Left kidney (tissue), 2 donors: ENCODE measurements around the gene CORO2A. TPM values are rescaled to one million over a fixed set of nuclear protein-coding genes. Genes with fewer than 3 reads are reported as not detected.

Source experiments
- DNase-seq: peaks from one replicate; pipeline ENCODE4 v3.0.0-alpha.2; 2013
- polyA plus RNA-seq: library from polyadenylated mRNA; unstranded; fragments of 120-200 nt; gene quantifications from one replicate; pipeline ENCODE4 v1.2.1, GENCODE V29; 2013; ENCODE audit not compliant: insufficient read length

The CORO2A gene
- polyA plus RNA-seq, 1 donor: 2.2 TPM

DNA sequence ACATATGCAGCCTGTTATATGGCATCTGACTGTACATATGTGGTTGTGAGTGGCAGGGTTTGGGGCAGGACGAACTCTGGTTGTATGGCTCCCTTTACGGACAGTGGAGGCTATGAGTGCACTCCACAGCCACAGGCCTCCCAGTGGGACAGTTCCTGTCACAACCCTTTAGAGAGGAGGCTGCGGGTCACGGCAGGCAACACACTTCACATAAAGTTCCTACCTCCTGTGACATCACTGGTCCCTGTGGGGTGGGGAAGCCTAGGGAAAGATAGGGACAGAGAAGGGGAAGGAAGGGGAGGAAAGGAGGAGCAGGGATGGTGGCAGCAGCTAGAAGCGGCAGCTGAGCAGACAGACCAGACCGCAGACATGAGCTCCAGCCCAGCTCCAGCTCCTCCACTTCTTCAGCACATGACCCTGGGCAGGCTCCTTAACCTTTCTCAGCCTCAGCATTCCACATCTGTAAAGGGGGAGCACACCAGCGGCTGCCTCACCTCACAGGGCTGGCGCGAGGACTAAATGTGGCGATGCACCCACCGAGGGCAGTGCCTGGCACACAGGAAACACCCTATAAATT lies 27.4 kb upstream of the CORO2A start:
- no peak for DNase-seq

DNA sequence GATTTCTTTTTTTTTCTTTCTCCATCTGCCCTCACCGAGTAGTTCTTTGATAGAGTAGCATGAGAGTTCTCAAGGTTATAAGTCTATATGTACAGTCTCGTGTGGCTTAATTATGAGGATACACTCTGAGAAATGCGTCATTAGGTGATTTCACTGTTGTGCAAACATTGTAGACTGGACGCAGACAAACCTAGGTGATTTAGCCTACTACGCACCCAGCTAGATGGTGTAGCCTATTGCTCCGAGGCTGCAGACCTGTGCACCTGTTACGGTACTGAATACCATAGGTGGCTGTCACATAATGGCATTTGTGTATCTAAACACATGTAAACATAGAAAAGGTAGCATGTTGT lies 26.9 kb upstream of the CORO2A start:
- no peak for DNase-seq

DNA sequence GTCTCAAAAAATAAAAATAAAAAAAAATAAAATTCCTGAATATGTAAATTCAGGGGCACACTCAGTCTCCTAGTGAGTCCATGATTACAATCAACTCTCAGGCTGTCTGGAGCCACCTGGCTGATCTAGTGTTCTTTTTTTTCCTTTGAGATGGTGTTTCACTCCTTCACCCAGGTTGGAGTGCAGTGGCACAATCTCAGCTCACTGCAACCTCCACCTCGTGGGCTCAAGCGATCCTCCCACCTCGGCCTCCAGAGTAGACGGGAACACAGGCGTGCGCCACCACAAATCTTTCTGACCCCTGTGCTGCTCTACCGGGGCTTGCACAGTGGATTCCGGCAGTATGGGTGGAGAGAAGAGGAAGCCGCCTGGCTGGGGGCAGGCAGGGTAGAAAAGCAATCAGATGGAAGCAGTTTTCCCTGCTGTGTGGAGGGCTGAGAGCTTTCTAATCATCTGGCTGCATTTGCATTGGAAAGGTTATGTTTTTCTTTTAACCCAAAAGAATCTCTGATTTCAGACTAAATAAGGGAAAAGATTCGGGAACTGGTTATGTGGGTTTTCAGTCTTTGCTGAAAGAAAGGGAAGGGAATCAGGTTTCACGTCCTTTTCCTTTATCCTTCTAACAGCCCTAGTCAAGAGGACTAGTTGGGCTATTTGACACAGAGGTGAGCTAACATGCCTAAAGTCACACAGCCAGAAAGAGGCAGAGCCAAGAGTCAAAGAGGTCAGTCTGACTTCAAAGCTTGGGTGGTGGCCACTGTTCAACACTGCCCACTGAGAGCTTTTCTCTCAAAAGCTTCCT lies 26.3 kb upstream of the CORO2A start:
- no peak for DNase-seq

DNA sequence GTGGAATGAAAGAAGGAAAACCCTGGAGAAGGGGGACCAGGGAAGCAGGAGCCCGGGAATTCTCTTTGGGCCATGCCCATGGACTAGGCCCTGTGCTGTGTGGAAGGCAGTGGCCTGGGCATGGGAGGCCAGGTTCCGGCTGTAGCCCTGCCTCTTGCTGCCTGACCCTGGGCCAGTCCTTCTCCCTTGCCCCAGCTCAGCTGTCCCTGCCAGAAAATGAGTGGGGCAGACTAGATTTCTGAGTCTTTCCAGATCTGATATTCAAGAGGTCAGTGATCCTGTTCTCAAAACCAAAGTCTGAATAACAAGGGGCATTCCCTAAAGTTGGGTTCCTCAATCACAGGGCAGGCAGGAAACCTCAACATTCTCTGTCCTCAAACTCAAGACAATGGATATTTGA lies 24.8 kb upstream of the CORO2A start:
- no peak for DNase-seq

DNA sequence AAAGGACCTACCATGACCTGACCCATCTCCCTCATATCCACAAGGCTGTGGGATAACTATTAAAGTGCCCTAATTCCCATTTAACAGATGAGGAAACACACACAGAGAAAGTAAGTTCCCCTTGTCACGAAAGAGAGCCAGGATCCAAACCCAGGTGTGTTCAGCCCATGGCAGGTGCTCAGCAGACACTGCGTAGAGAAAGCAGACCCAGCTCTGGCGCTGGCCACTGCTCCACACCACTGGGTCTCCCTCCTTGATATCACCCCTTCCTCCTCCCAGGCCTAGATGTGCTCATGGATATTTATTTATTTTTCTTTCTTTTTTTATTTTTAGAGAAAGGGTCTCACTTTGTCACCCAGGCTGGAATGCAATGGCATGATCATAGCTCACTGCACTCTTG lies 24.0 kb upstream of the CORO2A start:
- DNase-seq: no peak

DNA sequence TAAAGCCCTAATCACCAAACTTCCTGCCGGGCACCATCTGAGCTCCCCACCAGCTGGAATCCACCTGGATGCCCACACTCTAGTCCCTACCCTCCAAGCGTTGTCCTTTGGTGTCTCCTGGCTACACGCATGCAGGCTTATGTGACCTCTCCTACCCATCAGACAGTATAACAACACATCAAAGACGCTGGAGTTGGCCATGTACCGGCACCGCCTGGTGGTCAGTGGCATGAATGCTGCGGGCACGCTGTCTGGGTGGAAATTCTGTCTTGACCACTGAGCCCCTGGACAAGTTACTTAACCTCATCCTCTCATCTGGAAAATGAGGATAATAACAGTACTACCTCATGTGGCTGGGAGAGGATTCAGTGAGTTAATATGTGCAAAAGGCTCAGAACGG lies 23.4 kb upstream of the CORO2A start:
- no peak for DNase-seq

DNA sequence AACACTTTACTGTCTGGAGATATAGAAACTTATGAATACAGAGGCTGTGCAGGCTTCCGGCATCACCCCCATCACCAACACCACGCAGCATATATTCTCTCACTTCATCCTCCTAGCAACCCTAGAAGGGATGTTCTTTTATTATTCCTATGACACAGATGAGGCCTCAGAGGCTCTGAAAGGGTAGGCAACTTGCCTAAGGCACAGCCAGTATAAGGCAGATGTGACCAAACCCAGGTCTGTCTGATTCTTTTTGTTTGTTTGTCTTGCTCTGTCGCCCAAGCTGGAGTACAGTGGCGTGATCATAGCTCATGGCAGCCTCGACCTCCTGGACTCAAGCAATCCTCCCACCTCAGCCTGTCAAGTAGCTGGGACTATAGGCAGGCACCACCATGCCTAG lies 22.8 kb upstream of the CORO2A start:
- no peak for DNase-seq

DNA sequence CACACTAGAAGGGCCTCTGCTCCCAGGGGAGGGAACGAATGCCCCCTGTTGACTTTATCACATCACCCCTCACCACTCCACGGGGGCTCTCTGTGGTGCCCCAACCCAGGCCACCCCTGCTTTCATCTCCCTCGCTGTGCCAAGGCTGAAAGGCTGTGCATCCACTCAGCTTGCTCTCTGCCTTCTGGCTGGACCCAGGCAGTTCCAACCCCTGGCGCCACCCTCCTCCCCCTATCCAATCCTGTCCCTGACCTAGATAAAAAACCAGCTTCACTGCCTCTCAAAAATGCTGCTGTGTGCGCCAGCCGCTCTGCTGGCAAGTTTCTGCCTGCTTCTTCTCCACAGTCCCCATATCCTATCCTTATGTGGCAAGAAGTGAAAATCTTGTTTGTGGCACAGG lies 22.4 kb upstream of the CORO2A start:
- no peak for DNase-seq

DNA sequence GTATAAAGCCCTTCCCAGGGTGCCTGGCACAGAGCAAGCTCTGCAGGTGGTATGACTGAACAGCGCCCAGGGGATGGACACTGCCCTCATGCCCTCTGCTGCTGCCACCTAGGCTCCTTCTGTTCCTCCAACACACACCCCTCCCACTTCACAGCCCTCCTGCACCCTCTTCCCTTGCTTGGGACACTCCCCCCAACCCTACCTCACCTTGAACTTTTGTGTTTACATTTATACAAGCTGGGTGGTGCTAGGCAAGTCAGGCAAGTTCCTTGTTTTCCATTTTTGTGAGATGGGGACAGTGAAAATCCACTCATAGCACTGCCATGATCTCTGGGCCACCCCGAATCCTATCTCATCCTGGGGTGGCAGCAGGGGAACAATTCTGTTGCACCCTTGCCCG lies 18.8 kb upstream of the CORO2A start:
- no peak for DNase-seq

DNA sequence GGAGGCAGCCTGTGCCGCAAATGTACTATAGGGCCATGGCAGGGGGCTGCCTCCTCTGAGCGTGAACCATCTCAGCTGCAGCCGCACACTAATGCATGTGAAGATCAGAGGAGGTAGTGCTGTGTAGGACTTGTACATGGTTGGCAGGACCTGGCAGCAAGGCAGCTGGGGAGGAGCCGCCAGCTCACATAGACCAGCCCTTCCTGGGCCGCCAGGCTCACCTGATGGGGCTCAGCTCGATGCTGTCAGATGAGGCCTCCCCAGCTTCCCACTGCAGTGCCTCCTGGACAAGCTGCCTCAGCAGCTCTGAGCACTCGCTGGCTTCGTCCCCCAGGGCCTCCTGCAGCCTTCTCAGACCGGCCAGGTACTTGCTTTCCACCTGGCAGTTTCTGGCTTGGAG lies 18.0 kb upstream of the CORO2A start:
- no peak for DNase-seq

DNA sequence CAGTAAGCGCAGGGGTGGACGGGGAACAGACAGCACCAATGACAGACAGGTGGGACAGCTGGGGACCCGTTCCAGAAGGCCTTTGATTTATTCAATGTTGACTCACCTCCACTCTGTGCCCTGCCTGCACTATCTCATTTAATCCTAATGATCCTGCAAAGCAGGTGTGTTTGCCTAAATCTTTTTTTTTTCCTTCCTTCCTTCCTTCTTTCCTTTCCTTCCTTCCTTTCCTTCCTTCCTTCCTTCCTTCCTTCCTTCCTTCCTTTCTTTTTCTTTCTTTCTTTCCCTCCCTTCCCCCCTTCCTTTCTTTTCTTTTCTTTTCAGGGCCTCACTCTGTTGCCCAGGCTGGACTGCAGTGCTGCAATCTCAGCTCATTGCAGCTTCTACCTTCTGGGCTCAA lies 17.1 kb upstream of the CORO2A start:
- no peak for DNase-seq

DNA sequence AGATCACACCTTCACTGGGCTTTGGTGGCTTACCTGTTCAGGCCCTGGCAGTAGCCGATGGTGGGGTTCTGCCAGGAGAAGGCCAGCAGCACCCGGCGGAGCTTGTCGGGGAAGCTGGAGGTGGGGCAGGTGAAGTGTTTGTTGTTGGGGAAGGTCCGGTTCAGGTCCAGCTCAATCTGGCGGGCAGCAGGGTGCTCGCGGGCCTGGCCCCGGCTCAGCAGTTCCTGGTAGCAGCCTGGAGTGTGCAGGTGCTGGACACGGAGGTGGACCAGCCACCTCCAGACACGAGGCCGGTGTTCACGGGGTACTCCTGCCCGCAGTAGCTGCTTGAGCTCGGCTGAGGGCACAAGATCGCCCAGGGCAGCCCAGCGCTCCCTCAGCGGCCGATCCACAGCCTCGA lies 16.2 kb upstream of the CORO2A start:
- no peak for DNase-seq

DNA sequence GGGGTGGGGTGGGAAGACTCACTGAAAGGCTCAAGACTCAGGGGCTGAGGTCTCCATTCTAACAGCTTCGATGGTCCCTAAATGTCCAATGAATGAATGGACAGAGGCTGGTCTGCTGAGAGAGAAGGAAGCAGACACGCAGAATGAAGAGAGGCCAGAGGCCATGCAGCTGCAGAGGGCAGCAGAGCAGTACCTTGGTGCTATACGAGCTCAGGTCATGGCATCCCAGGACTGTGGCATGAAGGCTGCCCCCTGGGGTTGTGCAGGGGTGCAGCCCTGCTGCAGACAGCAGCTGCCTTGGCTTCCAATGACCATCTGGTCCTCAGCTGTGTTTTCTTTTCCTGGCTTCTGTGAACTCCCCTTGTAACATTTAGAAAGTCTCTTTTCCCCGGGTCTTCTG lies 15.2 kb upstream of the CORO2A start:
- no peak for DNase-seq

DNA sequence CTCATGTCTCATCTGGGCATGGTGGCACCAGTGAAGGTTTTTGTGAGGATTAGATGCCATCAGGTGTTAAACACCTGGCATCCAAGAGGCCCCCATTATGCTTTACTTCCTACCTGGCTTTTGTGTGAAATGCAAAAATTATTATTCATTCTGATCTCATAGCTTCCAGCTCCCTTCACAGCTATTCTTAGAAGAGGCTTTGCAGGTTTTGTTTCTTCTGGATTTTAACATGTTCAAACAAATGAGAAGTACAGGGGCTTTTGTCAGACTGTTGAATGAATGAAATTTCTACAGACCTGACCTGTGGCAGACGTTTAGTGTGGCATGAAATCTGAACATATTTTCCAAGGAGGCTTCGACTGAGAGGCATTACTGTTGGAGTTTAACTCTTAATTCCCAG lies 14.3 kb upstream of the CORO2A start:
- DNase-seq: no peak

DNA sequence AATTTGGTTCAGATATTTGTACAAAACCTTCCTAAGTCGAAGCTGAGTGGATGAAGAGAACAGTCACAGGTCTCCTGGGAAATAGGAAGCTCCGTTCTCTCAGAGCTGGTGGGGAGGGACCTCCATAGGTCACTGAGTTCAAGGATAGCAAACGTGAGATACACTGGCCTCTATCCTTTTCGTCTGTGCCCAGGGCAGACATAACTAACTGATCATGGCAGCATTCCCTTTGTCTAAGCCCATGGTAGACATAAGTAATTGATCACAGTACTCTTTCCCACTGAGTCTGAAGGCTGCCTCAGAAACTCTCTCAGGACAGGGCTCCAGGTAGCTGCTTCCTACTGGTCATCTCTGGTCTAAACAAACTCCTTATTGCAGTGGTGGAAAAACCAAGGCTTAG lies 12.3 kb upstream of the CORO2A start:
- DNase-seq: no peak

DNA sequence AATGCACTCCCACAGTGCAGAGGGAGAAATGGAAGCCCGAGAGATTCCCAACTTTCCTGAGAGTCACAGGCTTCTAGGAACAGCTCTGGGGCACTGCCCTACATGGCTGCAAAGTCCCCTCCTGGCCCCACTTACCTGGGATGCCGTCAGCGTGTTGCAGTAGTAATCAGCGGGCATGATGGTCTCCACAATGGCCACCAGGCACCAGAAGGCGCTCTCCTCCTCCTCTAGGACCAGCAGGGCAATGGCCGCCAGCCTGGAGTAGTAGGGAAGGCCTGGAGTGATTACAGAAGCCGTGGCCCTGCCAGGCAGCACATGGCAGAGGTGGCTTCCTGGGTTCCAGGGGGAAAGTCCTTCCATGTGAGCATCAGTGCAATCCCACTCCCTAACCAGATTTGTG lies 10.7 kb upstream of the CORO2A start:
- DNase-seq: no peak

DNA sequence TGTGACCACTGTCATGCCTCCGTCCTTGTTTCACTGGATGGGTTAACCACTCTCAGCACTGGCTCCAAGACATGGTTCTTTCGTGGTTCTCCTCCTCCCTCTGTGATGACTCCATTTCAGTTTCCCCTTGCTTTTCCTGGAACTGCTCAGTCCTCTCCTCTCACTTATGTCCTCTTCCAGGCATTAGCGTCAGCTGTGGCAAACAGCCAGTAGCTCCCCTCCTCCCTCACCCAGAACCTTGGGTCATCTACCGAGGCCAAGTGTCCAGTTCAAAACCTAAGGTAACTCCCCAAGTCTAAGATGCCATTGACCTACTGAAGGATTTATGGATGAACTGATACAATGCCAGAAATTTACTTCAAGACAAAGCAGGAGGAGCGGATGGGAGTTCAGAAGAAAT lies 9.8 kb upstream of the CORO2A start:
- no peak for DNase-seq

DNA sequence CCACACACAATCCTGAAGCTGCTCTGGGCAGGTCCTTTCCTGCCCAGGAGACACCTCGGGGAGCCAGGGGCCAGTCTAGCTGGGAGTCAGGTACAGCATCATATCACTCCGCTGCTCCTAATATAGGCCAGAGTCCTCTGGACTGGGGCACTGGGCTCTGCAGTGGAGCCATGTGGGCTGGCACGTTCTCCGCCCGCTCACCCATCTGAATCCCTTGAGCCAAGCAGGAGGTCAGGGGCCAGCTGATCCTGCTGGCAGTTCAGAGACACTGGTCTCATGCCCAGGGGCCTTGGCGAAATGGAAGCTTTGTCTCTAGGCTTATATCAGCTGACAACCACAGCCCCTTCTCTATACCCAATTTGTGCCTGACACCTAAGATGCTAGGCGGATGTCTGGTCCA lies 9.3 kb upstream of the CORO2A start:
- no peak for DNase-seq

DNA sequence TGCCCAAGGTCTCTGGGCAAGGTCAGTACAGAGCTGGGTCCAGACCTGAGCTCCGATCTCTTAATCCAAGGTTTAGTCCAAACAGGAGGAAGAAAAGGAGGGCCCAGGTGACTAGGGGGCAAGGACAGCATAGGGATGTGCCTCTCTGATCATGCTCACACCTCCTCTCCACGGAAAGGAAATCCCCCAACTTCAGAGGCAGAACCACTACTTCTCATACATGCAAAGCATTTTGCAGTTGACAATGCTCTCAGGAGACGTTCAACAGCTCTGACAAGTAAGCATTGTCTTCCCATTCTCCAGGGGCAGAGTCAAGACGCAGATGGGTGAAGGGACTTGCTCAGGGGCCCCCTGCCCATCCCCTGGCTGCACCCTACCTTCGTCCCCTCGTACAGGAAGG lies 8.7 kb upstream of the CORO2A start:
- no peak for DNase-seq

DNA sequence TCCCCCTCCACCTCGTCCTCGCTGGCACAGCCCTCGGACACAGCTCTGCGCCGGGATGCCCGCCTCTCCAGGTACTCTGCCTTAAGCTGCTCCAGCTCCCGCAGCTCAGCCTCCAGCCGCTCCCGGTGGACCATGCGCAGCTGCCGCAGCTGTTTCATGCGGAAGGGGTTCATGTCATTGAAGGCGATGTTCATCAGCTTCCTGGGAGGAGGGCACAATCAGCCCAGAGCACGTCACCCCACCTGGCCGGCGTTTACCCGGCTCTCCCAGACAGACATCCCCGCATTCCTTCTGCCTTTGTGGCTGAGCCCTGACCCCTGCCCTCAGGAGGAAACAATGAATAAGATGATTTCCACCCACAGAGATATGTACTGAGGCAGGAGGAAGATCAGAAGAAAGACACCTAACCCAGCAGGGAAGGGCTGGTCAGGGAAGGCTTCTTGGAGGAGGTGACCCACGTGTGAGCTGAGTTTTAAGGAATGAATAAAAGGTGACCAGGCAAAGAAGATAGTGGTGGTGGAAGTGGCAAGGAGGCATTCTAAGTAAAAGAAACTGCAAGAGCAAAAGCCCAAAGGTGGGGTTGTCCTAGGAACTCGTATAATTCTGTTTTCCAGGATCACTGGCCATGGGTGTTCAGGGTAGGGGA lies 7.1 kb upstream of the CORO2A start:
- no peak for DNase-seq

DNA sequence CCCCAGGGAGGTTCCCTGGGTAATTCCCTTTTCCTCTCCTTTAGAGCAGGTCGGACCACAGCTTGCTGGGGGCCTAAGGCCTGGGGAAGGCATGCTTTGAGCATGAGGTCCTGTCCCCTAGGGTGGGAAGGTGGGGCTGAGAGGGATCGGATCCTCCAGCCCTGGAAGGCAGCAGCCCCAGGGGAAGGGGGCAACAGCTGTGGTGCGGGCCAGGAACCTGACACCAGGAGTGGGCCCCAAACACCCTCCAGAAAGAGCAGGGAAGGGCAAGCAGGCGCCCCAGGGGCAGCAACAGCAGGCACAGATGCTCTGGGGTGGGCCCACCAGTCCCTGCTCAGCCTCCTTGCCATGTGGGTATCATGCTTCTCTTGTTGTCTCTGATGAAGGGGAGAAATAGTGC lies 3.2 kb upstream of the CORO2A start:
- no peak for DNase-seq

DNA sequence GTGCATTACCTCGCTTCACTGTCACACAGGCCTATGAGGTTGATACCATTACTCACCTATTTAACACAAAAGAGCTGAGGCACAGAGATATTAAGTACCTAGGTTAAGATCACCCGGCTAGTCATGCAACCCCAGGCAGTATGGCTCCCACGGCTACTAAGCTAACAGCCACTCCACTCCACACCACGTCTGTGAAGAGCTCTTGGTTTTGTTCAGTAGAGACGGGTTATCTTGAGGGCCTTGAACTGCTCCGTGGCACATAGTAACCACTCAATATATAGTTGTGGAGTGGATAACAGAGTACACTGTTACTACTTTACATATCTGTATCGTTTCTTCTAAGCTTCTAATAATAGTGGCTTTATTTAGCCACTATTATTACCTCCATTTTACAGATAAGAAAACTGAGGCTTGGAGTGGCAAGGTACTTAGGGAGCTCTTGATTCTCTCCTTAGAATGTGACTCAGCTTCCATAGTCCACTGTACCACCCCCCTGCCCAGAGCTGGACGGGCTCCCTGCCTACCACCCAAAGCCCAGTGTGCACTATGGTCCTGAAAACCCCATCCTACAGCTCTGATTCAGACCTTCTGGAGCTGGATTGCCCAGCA lies 1.0 kb upstream of the CORO2A start:
- no peak for DNase-seq

DNA sequence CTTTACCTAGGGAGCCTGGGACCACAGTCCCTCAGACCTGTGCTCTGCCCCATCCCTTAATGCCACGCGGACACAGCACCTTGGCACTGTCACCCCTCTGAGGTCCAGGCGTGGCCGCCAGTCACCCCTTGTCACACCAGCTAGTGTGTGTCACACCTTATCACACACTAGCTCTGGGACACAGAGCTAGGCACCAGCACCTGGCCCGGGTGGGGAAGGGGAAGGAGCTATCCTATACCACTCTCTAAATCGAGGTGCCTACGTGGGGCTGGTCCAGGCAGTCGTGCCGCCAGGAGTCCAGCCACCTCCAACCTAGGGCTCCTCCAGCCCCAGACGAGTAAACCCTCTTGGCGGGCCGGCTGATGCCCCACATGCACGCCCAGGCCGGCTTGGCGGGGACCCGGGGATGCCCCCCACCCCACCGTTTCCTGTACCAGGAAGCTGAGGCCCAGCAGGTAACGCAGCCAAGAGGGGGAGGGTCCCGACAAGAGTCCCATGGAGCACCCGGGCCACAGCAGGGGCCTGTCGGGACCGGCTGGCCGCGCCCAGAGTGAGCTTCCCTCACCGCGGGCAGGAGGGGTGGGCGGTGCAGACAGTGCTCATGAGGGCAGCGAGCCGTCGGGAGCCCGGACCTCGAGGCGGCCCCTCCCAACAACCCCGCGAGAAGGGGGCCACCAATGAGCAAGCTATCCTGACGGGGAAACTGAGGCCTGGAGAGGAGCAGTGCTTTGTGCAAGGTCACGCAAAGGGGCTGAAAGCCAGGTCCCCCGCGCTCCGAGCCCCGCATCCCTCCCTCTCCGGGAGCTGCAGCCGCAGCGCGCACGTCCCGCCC lies 550 bp downstream of the CORO2A start:
- no peak for DNase-seq
